Measurements from ENCODE around the gene MRPL1.

GRCh38 chr4:77989968-77990367, 127.3 kb downstream of the MRPL1 start:
- TF ChIP-seq, protein P1, sequence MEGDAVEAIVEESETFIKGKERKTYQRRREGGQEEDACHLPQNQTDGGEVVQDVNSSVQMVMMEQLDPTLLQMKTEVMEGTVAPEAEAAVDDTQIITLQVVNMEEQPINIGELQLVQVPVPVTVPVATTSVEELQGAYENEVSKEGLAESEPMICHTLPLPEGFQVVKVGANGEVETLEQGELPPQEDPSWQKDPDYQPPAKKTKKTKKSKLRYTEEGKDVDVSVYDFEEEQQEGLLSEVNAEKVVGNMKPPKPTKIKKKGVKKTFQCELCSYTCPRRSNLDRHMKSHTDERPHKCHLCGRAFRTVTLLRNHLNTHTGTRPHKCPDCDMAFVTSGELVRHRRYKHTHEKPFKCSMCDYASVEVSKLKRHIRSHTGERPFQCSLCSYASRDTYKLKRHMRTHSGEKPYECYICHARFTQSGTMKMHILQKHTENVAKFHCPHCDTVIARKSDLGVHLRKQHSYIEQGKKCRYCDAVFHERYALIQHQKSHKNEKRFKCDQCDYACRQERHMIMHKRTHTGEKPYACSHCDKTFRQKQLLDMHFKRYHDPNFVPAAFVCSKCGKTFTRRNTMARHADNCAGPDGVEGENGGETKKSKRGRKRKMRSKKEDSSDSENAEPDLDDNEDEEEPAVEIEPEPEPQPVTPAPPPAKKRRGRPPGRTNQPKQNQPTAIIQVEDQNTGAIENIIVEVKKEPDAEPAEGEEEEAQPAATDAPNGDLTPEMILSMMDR (IDR thresholded peaks at IDR 0.05) = no peak
- no peak for TF ChIP-seq EZH2 (IDR thresholded peaks at IDR 0.05)

All from neural progenitor cell (in vitro differentiated cells).